Testis (tissue), 3 donors: ENCODE data around the gene ATG2A. TPM values are rescaled to one million over a fixed set of nuclear protein-coding genes. Genes with fewer than 3 reads are reported as not detected.
A peak's percentile ranks its signal among the peaks of the same experiment; 100 is the strongest.

Source experiments
- DNase-seq: peaks from one replicate; pipeline ENCODE4 v3.0.0-alpha.2; 2019
- H3K27ac ChIP-seq, 2 donors: fragments of 200-600 bp; sonication (generic); one replicate each; pipeline ENCODE4 v1.5.1; 2019
- H3K27me3 ChIP-seq: fragments of 200-600 bp; sonication (generic); one replicate; pipeline ENCODE4 v1.5.1; 2019
- H3K36me3 ChIP-seq: fragments of 200-600 bp; sonication (generic); one replicate; pipeline ENCODE4 v1.5.1; 2017; ENCODE audit warnings: low read depth; ENCODE audit errors: missing control alignments
- H3K4me1 ChIP-seq: fragments of 200-600 bp; sonication (generic); one replicate; pipeline ENCODE4 v1.5.1; 2019
- H3K4me3 ChIP-seq, 2 donors: fragments of 200-600 bp; sonication (generic); one replicate each; pipeline ENCODE4 v1.5.1; 2017 to 2019
- H3K9me3 ChIP-seq: fragments of 200-600 bp; sonication (generic); one replicate; pipeline ENCODE4 v1.5.1; 2017
- CTCF ChIP-seq, 3 experiments: fragments of 450-650 bp in 2 of 3; fragments of 200-600 bp in 1 of 3; sonication (generic) in 1 of 3; IDR thresholded peaks; one replicate each; pipeline ENCODE4 v1.5.1; 2016 to 2019; ENCODE audit warnings: antibody characterized with exemption in 3 of 3, mild to moderate bottlenecking in 2 of 3, moderate library complexity in 1 of 3
- POLR2A ChIP-seq: fragments of 450-650 bp; IDR thresholded peaks from one replicate; pipeline ENCODE4 v1.6.1; 2017; ENCODE audit warnings: antibody characterized with exemption, mild to moderate bottlenecking, moderate library complexity
- whole genome bisulfite sequencing, 2 donors: methylation state at CpG; one replicate each; pipeline ENCODE4 v1.1.5; 2018; 5-methylcytosine and 5-hydroxymethylcytosine counted together
- intact Hi-C: fragments of 100-400 bp; cut with DNase I; formaldehyde crosslinking; loops from one replicate; pipeline ENCODE4 v1.15.1; 2023; ENCODE audit warnings: low total_unique reads
- polyA plus RNA-seq: library from polyadenylated mRNA; stranded (reverse); fragments of 350-450 nt; fragmentation: Illumina TruSeq; extraction: RNeasy Lipid Tissue Mini Kit (QIAGEN cat#74804); gene quantifications from one replicate; pipeline ENCODE4 v1.2.3, GENCODE V29; 2014; ENCODE audit warnings: low read depth, low replicate concordance; ENCODE audit not compliant: insufficient read depth
- total RNA-seq, 2 donors: library from RNA; depleted of rRNA; stranded (reverse); fragments of >200 nt; gene quantifications; one replicate each; pipeline ENCODE4 v1.2.3, GENCODE V29; 2016

ATG2A gene
- total and polyA plus RNA-seq, 3 donors from 2014 or later = 22.2 to 56.1 (median 51.1) TPM

DNA sequence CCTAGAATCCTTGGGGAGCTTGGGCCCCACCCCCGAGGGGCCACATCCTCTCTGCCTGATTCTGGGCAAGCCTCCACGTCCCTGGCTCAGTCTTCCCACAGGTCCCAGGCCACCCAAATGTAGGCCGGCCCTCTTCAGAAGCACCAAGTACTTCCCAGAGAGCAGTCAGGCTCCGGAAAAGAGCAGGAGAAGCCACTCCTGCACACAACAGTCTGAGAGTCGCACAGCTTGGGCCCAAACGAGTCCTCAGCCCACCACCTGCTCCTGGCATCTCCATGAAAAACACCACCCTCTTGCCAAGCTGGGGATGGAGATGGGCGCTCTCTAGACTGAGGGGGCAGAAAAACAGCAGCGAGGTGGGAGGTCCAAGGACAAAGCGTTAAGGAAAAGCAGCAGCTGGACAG lies 54.0 kb downstream of the ATG2A start:
- intact Hi-C loops = no loop called here
- Histone ChIP-seq H3K27me3 (no peaks in the 10 kb centered on the region), H3K27ac (peak overlapping the region; percentile 55 to 82), H3K36me3 (no peaks in the 10 kb centered on the region), H3K4me1 (peaks cover 37% of the 10 kb centered on the region), H3K4me3 (no peak overlapping the region), H3K9me3 (no peaks in the 10 kb centered on the region)
- 42 to 48% methylated on average over 8 to 9 of the region's 9 CpGs for WGBS, 2 donors
- TF ChIP-seq POLR2A = no peak
- TF ChIP-seq CTCF (IDR thresholded peaks at IDR 0.05) = no peak
- no peak for DNase-seq

DNA sequence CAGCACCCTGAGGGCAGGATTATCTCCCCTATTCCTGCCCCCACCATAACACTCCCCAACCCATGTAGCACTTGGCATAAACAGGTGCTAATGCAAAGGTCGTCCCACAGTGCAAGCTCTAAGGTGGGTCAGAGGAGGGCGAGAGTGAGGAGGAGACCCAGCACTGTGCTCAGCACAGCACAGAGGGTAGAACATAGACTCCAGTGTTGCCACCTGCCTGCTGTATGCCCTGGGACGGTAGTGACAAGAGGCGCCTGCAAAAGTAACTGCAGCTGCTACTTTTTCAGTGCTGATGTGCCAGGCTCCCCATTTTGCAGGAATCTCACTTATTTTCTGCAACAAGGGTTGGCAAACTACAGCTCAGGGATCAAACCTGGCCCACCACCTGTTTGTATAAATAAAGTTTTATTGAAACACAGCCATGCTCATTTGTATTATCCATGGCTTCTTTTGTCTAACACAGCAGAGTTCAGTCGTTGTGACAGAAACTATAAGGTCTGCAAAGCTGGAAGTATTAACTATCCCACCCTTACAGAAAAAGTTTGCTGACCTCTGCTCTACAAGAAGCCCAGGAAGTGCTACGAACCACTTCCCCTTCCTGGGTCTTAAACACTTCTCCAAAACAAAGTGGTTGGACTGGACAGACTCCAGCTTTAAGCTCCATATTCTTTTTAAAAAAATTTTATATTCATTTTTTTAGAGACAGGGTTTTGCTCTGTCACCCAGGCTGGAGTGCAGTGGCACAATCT lies 55.6 kb downstream of the ATG2A start:
- H3K9me3 ChIP-seq = no peaks in the 10 kb centered on the region
- no peak overlapping the region for H3K4me3 ChIP-seq
- TF ChIP-seq CTCF (IDR thresholded peaks at IDR 0.05) (no peak), POLR2A (no peak)
- no peaks in the 10 kb centered on the region for H3K27me3 ChIP-seq
- no peak for DNase-seq
- 86 to 93% methylated on average over 6 of the region's 6 CpGs for WGBS, 2 donors
- H3K4me1 ChIP-seq = peaks cover 44% of the 10 kb centered on the region
- intact Hi-C loops = no loop called here
- no peaks in the 10 kb centered on the region for H3K36me3 ChIP-seq
- no peak overlapping the region for H3K27ac ChIP-seq

GRCh38 chr11:64859542-64860414 lies 57.2 kb downstream of the ATG2A start:
- Histone ChIP-seq H3K4me1 (peaks cover 44% of the 10 kb centered on the region), H3K27me3 (no peaks in the 10 kb centered on the region), H3K9me3 (no peaks in the 10 kb centered on the region), H3K4me3 (no peak overlapping the region), H3K27ac (no peak overlapping the region), H3K36me3 (no peaks in the 10 kb centered on the region)
- no peak for TF ChIP-seq POLR2A
- no peak for TF ChIP-seq CTCF (IDR thresholded peaks at IDR 0.05)
- no peak for DNase-seq
- 90 to 96% methylated on average over 33 of the region's 33 CpGs for WGBS, 2 donors
- intact Hi-C loops = no loop called here

DNA sequence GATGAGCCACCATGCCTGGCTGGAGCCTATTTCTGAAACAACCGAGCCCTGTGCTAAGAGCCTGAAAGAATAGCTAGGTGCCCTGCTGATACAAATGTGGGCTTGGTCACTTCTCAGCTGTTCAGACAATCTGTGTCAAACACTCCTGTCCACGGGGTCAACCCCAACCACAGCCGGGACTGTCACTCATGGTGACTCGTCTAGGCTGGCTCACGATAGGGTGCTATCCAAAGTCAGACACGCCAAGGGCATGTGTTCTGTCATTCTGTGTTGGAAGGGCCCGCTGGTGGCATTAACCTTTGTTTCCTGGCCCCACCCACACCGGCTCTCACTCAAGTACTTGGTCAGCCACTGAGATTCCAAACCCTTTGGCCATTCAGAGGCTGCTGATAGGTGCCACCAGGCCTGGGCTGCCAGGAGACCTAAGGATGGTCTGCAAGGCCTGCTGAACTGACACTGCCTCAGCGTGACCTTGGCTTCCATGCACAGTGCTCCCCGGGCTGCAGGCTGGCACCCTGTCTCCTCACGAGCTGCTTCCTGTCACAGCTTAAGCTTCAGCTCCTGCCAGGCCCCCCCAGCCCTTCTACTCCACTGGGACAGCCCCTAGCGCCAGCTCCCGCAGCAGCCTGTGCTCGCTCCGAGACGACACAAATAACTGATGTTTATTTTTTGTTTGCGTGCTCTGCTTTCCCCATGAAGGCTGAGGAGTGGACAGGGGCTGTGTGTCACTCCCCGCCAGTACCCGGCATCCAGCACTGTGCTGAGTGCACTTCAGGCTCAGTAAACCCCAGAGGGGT lies 58.3 kb downstream of the ATG2A start:
- TF ChIP-seq POLR2A (no peak), CTCF (IDR thresholded peaks at IDR 0.05) (no peak)
- intact Hi-C loops = no loop called here
- Histone ChIP-seq H3K27ac (no peak overlapping the region), H3K36me3 (no peaks in the 10 kb centered on the region), H3K27me3 (no peaks in the 10 kb centered on the region), H3K9me3 (no peaks in the 10 kb centered on the region), H3K4me1 (peaks cover 37% of the 10 kb centered on the region), H3K4me3 (no peak overlapping the region)
- 80 to 81% methylated on average over 15 to 19 of the region's 19 CpGs for WGBS, 2 donors
- DNase-seq = peak; percentile 41
